ENCODE results near the gene STIP1. TPM values are rescaled to one million over a fixed set of nuclear protein-coding genes. Genes with fewer than 3 reads are reported as not detected.
A peak's percentile ranks its signal among the peaks of the same experiment; 100 is the strongest.
"Not testable (repeated sequence)": the region's sequence is repeated elsewhere in the genome, so short reads cannot be mapped to it uniquely, and the experiment has no call there.

Gene STIP1
- total RNA-seq, 1 donor: 36.8 TPM

DNA sequence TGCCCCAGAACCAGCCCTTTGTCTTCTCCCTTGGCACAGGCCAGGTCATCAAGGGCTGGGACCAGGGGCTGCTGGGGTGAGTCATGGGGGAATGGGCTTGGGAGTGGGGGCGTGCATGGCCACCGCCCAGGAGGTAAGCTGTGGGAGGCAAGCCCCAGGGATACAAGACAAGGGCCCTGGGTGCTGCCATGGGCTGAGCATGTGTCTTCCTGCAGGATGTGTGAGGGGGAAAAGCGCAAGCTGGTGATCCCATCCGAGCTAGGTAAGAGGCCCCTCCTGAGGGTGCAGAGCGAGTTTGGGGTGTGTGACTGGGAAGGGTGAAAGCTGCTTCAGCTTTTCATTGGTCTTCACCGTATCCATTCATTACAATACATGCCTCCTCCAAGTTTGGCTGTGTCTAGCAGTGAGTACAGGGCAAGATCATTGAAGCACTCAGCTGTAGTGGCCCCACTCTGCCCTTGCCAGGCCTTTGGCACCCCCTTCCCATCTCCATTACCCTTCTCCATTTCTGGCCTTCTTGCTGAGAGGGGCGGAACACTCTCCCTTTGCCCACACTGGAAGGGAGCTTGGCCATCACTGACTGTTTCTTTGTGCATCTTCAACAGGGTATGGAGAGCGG is 57.4 kb downstream of the STIP1 start:
- Histone ChIP-seq H3K27me3 (ENCODE audit: insufficient read depth, low read length) (no peaks in the 10 kb centered on the region), H3K4me1 (ENCODE audit: insufficient read depth, low read length) (peaks cover 65% of the 10 kb centered on the region), H3K4me3 (ENCODE audit: low read length) (no peak overlapping the region), H3K9me3 (ENCODE audit: low read depth, low read length) (no peaks in the 10 kb centered on the region)

- Histone ChIP-seq H3K4me1 (ENCODE audit: insufficient read depth, low read length) (peaks cover 57% of the 10 kb centered on the region), H3K4me3 (ENCODE audit: low read length) (no peak overlapping the region), H3K9me3 (ENCODE audit: low read depth, low read length) (no peaks in the 10 kb centered on the region), H3K27me3 (ENCODE audit: insufficient read depth, low read length) (no peaks in the 10 kb centered on the region)
Measured at GRCh38 chr11:64244107-64244506, 58.1 kb downstream of the STIP1 start.

DNA sequence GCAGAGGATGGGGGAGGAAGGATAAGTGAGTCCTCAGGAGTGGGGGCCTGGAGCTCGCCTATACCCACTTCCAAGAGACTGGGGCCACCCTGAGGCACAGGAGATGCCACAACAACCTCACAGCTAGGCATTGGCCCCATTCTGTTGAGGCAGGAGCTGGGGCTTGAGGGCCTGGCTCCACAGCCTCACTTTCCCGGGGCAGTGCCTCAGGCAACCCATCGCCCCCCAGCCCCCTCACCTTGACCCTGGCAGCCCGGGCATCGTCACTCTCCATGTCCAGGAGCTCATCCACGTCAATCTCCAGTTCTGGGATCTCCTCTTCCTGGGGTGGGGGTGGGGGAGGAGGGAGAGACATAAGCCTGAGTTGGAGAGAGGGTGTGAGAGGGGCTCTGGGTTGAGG is 59.0 kb downstream of the STIP1 start:
- Histone ChIP-seq H3K27me3 (ENCODE audit: insufficient read depth, low read length) (no peaks in the 10 kb centered on the region), H3K4me1 (ENCODE audit: insufficient read depth, low read length) (peaks cover 49% of the 10 kb centered on the region), H3K4me3 (ENCODE audit: low read length) (no peak overlapping the region), H3K9me3 (ENCODE audit: low read depth, low read length) (no peaks in the 10 kb centered on the region)

DNA sequence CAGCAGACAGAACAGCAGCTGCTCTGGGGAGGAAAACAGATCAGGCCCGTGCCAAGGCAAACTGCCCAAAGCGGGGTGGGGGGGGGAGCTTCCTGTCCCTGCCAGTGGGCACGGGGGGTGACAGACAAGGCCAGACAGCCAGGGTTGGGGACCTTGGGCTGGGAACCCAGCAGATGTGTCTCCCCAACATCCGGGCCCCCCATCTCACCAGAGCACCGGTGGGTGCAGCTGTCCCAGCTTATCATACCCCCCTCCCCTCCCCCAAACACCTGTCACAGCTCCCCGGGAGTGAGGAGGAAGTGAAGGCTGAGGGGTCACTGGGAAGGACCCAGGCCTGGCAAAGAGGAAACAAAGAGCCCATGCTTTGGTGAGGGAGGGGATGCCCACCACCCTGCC is 59.4 kb downstream of the STIP1 start:
- peaks cover 44% of the 10 kb centered on the region for H3K4me1 ChIP-seq (ENCODE audit: insufficient read depth, low read length)
- peak overlapping the region; percentile 44 for H3K4me3 ChIP-seq (ENCODE audit: low read length)
- no peaks in the 10 kb centered on the region for H3K9me3 ChIP-seq (ENCODE audit: low read depth, low read length)
- no peaks in the 10 kb centered on the region for H3K27me3 ChIP-seq (ENCODE audit: insufficient read depth, low read length)

GRCh38 chr11:64245797-64246620 is 60.0 kb downstream of the STIP1 start:
- Histone ChIP-seq H3K27me3 (ENCODE audit: insufficient read depth, low read length) (no peaks in the 10 kb centered on the region), H3K4me1 (ENCODE audit: insufficient read depth, low read length) (peaks cover 47% of the 10 kb centered on the region), H3K4me3 (ENCODE audit: low read length) (peak overlapping the region; percentile 44), H3K9me3 (ENCODE audit: low read depth, low read length) (no peaks in the 10 kb centered on the region)

- H3K9me3 ChIP-seq (ENCODE audit: low read depth, low read length); H3K27me3 ChIP-seq (ENCODE audit: insufficient read depth, low read length): not testable (repeated sequence)
- peak overlapping the region; percentile 44 for H3K4me3 ChIP-seq (ENCODE audit: low read length)
- peaks cover 48% of the 10 kb centered on the region for H3K4me1 ChIP-seq (ENCODE audit: insufficient read depth, low read length)
Measured at GRCh38 chr11:64246621-64246870, 60.6 kb downstream of the STIP1 start.

DNA sequence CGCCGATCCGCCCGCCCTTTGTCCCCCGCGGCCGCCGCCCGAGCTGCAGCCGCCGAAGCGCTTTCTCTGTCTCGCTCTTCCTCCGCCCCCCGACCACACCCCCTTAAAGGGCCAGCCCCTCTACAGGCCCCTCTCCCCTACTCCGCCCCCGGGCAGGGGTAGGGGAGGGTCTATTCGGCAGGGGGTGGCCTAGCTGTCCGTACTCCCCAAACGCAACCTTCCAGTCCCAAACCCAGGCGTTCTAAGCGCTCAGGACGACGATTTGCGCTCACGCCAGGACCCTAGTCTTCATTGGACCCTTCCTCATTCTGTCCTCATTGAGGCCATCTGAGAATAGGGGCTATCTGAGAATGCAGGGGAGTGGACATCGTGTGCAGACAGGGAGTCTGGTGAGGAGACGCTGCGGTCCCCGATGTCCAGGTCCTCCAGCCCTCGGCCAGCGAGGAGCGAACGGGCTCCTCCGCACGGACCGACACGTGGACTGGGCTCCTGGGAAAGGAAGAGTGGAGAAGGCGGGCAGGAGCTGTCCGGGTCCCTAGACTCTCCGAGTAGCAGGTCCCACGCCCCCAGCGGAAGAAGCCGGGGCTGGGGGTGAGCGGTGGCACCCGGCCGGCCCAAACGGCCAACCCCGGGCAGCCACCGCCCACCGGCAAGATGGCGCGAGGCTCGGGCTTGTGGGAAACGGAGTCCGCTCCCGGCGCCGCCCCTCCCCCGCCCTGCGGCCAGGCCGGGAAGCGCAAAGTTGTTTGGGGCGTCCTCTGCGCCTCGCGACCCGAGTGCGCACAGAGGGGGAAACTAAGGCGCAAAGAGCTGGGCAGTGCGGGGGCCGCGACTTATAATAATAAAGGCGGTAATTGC is 61.1 kb downstream of the STIP1 start, which contains the start of gene PPP1R14B:
PPP1R14B (minus strand) TSS at position 73 of the 858 bp plus-strand sequence. CDS start 270 bp downstream, outside the sequence.
- H3K4me3 ChIP-seq (ENCODE audit: low read length): peak within 1 kb of the TSS; percentile 66
- no peaks in the 10 kb centered on the region for H3K9me3 ChIP-seq (ENCODE audit: low read depth, low read length)
- H3K27me3 ChIP-seq (ENCODE audit: insufficient read depth, low read length): no peaks in the 10 kb centered on the region
- H3K4me1 ChIP-seq (ENCODE audit: insufficient read depth, low read length): peaks cover 49% of the 10 kb centered on the region

DNA sequence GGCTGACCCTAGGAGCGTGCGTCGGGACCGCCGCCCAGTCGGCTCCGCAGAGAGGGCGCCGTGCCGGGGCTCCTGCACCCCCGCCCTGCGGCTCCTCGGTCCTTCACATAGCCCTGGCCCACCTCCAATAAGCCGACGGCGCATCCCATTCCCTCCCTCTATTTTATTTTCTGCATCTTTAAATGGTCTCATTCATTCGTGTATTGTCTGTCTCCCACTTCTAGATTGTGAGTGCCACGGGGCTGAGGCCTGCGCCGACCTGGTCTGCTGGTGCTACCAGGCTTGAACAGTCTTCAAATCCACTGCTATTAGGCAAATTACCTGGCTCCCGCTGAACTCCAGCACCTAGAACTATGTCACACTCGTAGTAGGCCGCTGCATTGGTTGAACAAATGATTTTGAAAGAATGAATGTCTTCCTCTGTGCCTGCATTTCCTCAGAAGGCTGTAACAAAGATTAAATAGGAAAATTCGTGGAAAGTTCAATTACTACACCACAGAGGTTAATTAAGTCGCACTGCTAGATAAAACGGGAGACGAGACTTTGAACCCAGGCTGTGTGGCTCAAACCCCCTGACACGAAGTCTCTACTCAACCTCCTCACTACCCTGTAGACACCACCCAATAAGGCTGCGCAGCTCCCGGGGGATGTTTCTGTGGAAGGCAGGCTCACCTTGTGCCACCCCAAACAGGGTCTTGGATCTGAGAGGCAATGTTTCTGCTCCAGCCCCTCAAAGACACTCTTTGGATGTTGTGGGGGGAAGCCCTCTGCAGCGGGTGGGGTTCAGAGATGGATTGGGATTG is 62.0 kb downstream of the STIP1 start:
- no peaks in the 10 kb centered on the region for H3K9me3 ChIP-seq (ENCODE audit: low read depth, low read length)
- peaks cover 49% of the 10 kb centered on the region for H3K4me1 ChIP-seq (ENCODE audit: insufficient read depth, low read length)
- H3K27me3 ChIP-seq (ENCODE audit: insufficient read depth, low read length): no peaks in the 10 kb centered on the region
- H3K4me3 ChIP-seq (ENCODE audit: low read length): peak overlapping the region; percentile 66

- no peak overlapping the region for H3K4me3 ChIP-seq (ENCODE audit: low read length)
- peaks cover 46% of the 10 kb centered on the region for H3K4me1 ChIP-seq (ENCODE audit: insufficient read depth, low read length)
- no peaks in the 10 kb centered on the region for H3K27me3 ChIP-seq (ENCODE audit: insufficient read depth, low read length)
- H3K9me3 ChIP-seq (ENCODE audit: low read depth, low read length): no peaks in the 10 kb centered on the region
Measured at GRCh38 chr11:64248578-64248977, 62.6 kb downstream of the STIP1 start.

DNA sequence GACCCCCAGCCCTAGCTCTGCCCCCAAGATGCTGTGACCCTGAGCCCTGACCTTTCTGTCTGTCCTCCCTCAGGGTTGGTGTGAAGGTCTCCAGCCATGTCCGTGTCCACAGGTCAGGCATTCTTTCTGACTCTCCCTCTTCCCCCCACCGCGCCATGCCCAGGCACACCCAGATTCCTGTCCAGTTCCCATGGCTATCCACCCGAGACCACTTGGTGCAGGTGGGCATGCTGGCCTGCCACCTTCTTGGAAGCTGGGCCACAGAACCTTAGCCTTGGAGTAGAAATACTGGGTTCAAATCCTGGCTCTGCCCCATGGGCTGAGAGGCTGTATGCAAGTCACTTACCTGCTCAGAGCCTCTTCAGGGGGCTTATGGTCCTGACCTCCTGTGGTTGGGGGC is 63.1 kb downstream of the STIP1 start:
- H3K9me3 ChIP-seq (ENCODE audit: low read depth, low read length): no peaks in the 10 kb centered on the region
- peaks cover 45% of the 10 kb centered on the region for H3K4me1 ChIP-seq (ENCODE audit: insufficient read depth, low read length)
- no peaks in the 10 kb centered on the region for H3K27me3 ChIP-seq (ENCODE audit: insufficient read depth, low read length)
- H3K4me3 ChIP-seq (ENCODE audit: low read length): no peak overlapping the region

DNA sequence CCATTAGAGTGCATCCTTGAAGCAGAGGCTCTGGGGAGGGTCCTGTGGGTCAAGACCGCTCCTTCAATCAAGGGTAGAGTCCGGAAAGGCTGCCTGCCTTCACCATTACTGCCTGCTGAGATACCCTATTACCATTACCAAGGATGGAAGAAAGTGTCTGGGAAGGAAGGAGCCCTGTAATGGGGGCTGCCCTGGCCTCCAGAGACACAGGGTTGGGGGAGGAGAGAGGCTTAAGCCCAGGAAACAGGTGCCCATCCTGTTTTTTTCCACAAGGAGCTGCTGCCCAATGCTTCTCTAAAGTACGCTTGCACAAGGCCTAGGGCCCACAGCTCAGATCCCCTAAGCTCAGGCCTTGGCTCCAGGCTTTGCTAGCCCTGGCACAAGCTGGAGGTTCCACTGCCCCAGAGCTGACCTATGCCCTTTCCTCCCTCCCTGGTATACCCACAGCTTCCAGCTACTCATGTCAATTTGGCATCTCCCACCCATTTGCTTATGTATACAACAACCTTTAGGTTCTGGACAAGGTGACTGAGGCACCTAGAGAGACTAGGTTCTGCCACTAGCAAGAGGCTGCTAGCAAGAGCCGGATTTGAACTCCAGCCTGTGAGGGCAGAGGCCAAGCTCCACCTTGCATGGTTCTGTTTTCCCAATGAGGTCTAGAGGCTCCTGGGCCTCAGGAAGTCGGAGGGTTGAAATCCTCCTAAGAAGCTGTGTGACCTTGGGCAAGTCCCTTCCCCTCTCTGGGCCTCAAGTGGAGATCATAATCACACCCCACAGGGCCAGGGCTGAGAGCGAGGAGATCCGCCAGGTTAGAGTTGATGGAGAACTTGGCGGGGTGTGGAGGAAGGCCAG is 63.8 kb downstream of the STIP1 start:
- Histone ChIP-seq H3K27me3 (ENCODE audit: insufficient read depth, low read length) (no peaks in the 10 kb centered on the region), H3K4me1 (ENCODE audit: insufficient read depth, low read length) (peaks cover 45% of the 10 kb centered on the region), H3K4me3 (ENCODE audit: low read length) (no peak overlapping the region), H3K9me3 (ENCODE audit: low read depth, low read length) (no peaks in the 10 kb centered on the region)

DNA sequence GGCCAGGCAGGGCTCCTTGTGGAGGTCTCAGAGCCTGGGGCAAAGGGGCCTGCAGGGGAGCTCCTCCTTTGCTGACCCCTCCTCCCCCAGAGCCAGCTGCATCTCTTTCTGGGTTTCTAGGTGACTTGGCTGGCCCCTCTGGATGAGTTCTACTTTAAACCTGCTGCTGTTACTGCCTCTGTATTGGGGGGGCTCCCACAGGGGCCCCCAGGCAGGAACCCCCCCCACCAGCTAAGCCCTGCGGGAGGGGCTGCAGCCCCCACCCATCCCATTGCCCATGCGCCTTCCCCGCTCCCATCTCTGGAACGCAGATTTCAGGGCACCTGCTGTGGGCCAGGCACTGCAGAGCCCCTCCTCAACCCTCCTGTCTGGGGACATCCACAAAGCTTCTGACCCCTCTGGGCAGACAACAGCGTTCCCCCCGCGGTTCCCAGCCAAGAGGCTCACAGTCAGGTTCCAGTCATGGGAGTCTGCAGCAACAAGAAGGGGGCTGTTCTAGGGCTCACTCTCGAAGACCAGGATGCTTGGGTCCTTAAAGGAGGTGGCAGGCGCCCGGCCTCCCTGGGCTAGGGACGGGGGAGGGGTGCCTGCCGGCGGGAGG is 64.5 kb downstream of the STIP1 start:
- peaks cover 38% of the 10 kb centered on the region for H3K4me1 ChIP-seq (ENCODE audit: insufficient read depth, low read length)
- no peaks in the 10 kb centered on the region for H3K27me3 ChIP-seq (ENCODE audit: insufficient read depth, low read length)
- H3K4me3 ChIP-seq (ENCODE audit: low read length): no peak overlapping the region
- H3K9me3 ChIP-seq (ENCODE audit: low read depth, low read length): no peaks in the 10 kb centered on the region

GRCh38 chr11:64251016-64251752 is 65.2 kb downstream of the STIP1 start, which contains the start of gene PLCB3:
Gene PLCB3 (plus strand): TSS chr11:64251530. CDS start chr11:64251650, 120 bp downstream.
- H3K4me3 ChIP-seq (ENCODE audit: low read length): peak within 1 kb of the TSS; percentile 57

More at GRCh38 chr11:64251016-64251752, 65.2 kb downstream of the STIP1 start, which contains the start of gene PLCB3:
- H3K4me1 ChIP-seq (ENCODE audit: insufficient read depth, low read length): peaks cover 31% of the 10 kb centered on the region
- no peaks in the 10 kb centered on the region for H3K27me3 ChIP-seq (ENCODE audit: insufficient read depth, low read length)
- H3K9me3 ChIP-seq (ENCODE audit: low read depth, low read length): no peaks in the 10 kb centered on the region
